ENCODE data around the gene ANKRD29.

The ANKRD29 gene

GRCh38 chr18:23704806-23705205 lies 42.1 kb upstream of the ANKRD29 start:
- TF ChIP-seq CTCF (IDR thresholded peaks at IDR 0.05; ENCODE audit: control insufficient read depth, insufficient read depth, low read depth, low read length, missing control alignments), result no peak
- no peak overlapping the region for H3K4me3 ChIP-seq (ENCODE audit: control insufficient read depth, low read depth, low read length)
- no peak for DNase-seq (ENCODE audit: low read depth)

- DNase-seq (ENCODE audit: low read depth), result no peak
- TF ChIP-seq CTCF (IDR thresholded peaks at IDR 0.05; ENCODE audit: control insufficient read depth, insufficient read depth, low read depth, low read length, missing control alignments), result no peak
- H3K4me3 ChIP-seq (ENCODE audit: control insufficient read depth, low read depth, low read length), result no peak overlapping the region
Observed at GRCh38 chr18:23703987-23704384, 41.3 kb upstream of the ANKRD29 start.

DNA sequence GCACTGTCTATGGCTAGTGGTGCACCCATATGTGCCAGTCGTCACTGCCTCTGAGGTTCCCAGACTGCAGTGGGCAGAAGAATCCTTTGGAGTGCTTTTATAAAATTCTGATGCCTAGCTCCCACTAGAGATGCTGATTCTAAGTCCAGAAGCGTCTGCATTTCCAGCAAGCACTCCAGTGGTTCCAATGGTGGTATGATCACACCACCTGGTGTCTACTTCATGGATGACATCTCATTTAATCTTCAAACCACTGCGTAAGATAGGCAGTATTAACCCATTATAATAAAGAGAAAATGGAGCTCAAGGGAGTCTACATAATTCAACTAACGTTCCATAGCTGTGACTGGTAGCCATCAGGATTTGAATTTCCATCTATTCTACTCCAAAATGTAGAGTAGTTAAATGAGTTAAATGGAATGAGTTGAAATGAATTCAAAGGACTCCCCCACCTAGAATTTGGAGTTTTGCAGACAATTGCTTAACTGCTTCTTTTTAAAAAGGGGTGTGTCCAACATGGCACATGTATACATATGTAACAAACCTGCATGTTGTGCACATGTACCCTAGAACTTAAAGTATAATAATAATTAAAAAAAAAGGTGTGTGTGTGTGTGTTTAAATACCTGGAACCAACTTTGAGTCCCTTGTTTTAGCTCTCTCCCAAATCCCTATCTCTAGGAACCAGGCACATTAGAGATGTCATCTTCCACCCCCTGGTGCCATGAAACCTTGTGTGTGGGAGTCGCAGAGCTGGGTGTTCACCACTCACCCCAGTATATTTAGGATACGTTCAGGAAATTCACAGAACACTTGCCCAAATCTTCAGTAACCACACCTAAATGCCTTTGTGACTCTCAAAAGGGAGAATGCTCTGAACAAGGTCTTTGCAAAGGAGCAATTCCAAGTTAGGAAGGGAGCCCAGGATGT lies 40.6 kb upstream of the ANKRD29 start:
- H3K4me3 ChIP-seq (ENCODE audit: control insufficient read depth, low read depth, low read length), result no peak overlapping the region
- peak; percentile 64 for TF ChIP-seq CTCF (IDR thresholded peaks at IDR 0.05; ENCODE audit: control insufficient read depth, insufficient read depth, low read depth, low read length, missing control alignments)
- DNase-seq (ENCODE audit: low read depth), result no peak

DNA sequence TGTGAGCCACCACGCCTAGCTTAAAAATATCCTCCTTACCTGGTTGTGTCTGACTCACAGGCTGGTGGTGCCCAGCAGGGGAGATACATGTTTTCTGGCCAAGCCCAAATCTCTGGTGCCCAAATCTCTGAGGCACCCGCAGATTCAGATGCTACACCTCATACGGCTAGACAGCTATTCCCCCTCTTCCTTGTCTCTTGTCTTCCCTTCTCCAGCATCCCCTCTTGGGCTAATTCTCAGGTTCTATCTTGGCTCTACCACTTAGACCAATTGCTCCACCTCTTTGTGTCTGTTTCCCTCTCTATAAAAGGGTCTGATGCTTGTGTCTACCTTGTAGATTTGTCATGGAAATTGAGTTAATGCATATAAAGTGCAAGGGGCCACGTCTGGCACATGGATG lies 39.9 kb upstream of the ANKRD29 start:
- no peak for DNase-seq (ENCODE audit: low read depth)
- no peak for TF ChIP-seq CTCF (IDR thresholded peaks at IDR 0.05; ENCODE audit: control insufficient read depth, insufficient read depth, low read depth, low read length, missing control alignments)
- H3K4me3 ChIP-seq (ENCODE audit: control insufficient read depth, low read depth, low read length), result no peak overlapping the region

DNA sequence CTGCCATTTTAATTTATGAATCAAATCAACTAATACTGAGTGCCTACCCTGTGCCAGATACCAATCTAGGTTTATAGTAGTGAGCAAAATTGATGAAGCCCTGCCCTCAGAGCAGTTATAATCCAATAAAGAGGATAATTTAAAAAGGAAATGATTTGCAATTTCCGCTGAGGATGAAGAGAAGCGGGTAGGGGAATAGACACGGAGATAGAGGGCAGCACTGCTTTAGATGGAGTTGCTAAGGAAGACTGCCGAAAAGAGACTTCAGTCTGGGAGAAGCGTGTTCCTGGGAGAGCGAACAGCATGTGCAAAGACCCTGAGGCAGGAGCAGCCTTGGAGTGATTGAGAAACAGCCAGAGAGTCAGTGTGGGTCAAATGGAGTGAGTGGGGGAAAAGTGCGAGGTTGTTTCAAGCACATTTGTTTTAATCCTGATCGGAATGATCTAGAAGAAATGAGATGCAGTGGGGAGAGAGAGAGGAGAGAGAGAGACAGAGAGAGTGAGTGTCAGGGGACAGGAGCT lies 38.9 kb upstream of the ANKRD29 start:
- no peak overlapping the region for H3K4me3 ChIP-seq (ENCODE audit: control insufficient read depth, low read depth, low read length)
- TF ChIP-seq CTCF (IDR thresholded peaks at IDR 0.05; ENCODE audit: control insufficient read depth, insufficient read depth, low read depth, low read length, missing control alignments), result no peak
- DNase-seq (ENCODE audit: low read depth), result no peak

- no peak overlapping the region for H3K4me3 ChIP-seq (ENCODE audit: control insufficient read depth, low read depth, low read length)
Observed at GRCh38 chr18:23701017-23701416, 38.3 kb upstream of the ANKRD29 start.

More at GRCh38 chr18:23701017-23701416, 38.3 kb upstream of the ANKRD29 start:
- no peak for DNase-seq (ENCODE audit: low read depth)
- TF ChIP-seq CTCF (IDR thresholded peaks at IDR 0.05; ENCODE audit: control insufficient read depth, insufficient read depth, low read depth, low read length, missing control alignments), result no peak

All from AG09309 (cell line).